ENCODE data around the gene RBM20. TPM values are rescaled to one million over a fixed set of nuclear protein-coding genes. Genes with fewer than 3 reads are reported as not detected.

Gene RBM20
- total and polyA plus RNA-seq, 12 donors = 0.07 to 2.3 (median 0.28) TPM; not detected in 2

DNA sequence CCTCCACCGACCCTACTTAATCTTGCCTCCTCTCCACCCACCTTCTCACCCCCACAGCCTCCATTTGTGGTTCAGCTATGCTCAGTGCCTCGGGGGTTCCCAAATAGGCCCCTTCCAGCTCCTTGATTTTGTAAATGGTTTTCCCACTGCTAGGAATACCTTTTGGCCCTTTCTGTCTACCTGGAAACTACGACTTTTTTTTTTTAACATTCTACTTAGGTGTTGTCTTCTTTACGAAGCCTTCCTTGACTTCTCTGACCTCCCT is 200.4 kb downstream of the RBM20 start:
- Histone ChIP-seq H3K27ac (no peak overlapping the region), H3K9me3 (replicated peaks in 1 of 3) (no peaks in the 10 kb centered on the region), H3K27me3 (no peaks in the 10 kb centered on the region), H3K36me3 (replicated peaks in 1 of 2) (no peaks in the 10 kb centered on the region), H3K4me3 (no peak overlapping the region), H3K4me1 (replicated peaks in 1 of 2) (peaks cover 0 to 10% of the 10 kb centered on the region in 2 donors)
- TF ChIP-seq, protein P1, sequence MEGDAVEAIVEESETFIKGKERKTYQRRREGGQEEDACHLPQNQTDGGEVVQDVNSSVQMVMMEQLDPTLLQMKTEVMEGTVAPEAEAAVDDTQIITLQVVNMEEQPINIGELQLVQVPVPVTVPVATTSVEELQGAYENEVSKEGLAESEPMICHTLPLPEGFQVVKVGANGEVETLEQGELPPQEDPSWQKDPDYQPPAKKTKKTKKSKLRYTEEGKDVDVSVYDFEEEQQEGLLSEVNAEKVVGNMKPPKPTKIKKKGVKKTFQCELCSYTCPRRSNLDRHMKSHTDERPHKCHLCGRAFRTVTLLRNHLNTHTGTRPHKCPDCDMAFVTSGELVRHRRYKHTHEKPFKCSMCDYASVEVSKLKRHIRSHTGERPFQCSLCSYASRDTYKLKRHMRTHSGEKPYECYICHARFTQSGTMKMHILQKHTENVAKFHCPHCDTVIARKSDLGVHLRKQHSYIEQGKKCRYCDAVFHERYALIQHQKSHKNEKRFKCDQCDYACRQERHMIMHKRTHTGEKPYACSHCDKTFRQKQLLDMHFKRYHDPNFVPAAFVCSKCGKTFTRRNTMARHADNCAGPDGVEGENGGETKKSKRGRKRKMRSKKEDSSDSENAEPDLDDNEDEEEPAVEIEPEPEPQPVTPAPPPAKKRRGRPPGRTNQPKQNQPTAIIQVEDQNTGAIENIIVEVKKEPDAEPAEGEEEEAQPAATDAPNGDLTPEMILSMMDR (IDR thresholded peaks at IDR 0.05) = no peak
- TF ChIP-seq POLR2A (IDR thresholded peaks at IDR 0.05) = no peak
- no peak for DNase-seq
- intact Hi-C loops (cut with DNase I) = no loop called here
- WGBS, 4 donors = 92 to 98% (median 94%) methylated on average over 4 of the region's 4 CpGs

DNA sequence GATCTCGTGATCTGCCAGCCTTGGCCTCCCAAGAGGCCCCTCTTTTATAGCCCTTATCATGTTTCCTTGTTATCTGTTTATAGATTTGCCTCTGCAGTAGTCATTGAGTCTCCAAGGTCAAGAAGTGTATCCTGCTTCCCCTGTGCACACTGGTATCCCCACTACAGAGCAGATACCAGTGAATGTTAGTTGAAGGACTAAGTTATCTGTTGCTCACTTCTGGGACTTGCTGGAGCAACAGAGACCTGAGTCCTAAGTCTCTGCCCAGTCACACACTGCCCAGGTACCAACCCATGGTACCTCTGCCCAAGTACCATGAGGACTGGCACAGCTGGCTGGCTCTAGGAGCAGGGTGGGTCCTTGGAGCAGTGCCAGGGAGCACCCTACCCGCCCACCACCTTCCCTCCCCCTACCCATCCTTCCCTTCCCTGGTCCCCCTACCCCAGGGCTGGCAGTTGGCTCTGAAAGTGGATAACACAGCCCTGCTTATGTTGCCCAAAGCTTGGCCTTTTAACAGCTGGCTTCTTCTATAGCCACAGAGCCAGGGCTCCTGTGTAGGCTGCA is 201.1 kb downstream of the RBM20 start:
- intact Hi-C loops (cut with DNase I) = no loop called here
- TF ChIP-seq, protein P1 (IDR thresholded peaks at IDR 0.05) = no peak
- TF ChIP-seq POLR2A (IDR thresholded peaks at IDR 0.05) = no peak
- H3K4me3 ChIP-seq = no peak overlapping the region
- DNase-seq = no peak
- H3K27ac ChIP-seq = no peak overlapping the region
- WGBS, 4 donors = 67 to 88% (median 73%) methylated on average over 1 to 2 of the region's 2 CpGs
- H3K9me3 ChIP-seq (replicated peaks in 1 of 3) = no peaks in the 10 kb centered on the region
- H3K27me3 ChIP-seq = no peaks in the 10 kb centered on the region
- peaks cover 0 to 10% of the 10 kb centered on the region in 2 donors for H3K4me1 ChIP-seq (replicated peaks in 1 of 2)
- H3K36me3 ChIP-seq (replicated peaks in 1 of 2) = no peaks in the 10 kb centered on the region

DNA sequence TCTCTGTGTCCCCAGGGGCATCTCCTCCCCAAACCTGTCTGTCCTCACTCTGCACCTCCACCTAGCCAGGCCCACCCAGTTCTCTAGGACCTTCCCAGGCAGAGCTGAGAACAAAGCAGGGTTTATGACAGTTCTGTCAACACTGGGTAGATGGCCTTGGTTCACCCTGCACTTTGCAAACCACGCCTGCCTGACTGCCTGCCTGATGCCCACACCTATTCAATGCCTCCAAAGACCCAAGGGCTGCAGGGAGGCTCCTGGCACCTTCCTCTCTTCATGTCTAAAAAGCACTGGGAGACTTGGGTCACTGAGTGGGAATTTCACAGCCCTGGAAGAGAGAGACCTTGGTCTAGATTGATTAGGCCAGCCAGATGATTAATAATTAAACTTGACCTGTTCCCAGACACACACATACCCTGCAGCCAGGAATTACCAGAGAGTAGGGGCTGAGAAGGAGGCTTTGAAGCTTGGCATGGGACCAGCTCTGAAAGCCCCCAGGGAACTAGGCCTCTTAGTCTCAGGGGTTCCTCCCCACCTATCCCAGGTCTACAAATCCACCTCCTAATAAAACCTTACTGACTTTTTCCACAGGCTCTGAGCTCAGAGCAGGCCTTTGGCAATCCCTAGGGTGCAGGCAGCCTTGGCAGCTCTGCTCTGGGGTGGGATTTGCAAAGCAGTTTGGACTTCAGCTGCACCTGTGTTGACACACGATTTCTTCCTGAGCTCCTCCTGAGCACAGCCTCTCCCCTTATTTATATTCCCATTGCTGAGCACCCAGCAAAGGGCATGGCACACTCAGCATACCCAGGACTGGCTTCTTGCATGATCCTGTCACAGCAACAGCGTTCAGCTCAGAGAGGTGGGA is 201.9 kb downstream of the RBM20 start:
- no peaks in the 10 kb centered on the region for H3K36me3 ChIP-seq (replicated peaks in 1 of 2)
- H3K9me3 ChIP-seq (replicated peaks in 1 of 3) = no peaks in the 10 kb centered on the region
- H3K4me1 ChIP-seq (replicated peaks in 1 of 2) = peaks cover 0 to 10% of the 10 kb centered on the region in 2 donors
- intact Hi-C loops (cut with DNase I) = no loop called here
- no peak overlapping the region for H3K4me3 ChIP-seq
- no peak for DNase-seq
- TF ChIP-seq, protein P1 (IDR thresholded peaks at IDR 0.05) = no peak
- TF ChIP-seq POLR2A (IDR thresholded peaks at IDR 0.05) = no peak
- H3K27ac ChIP-seq = no peak overlapping the region
- no peaks in the 10 kb centered on the region for H3K27me3 ChIP-seq
- WGBS, 4 donors = 78 to 88% (median 82%) methylated on average over 2 to 3 of the region's 3 CpGs

DNA sequence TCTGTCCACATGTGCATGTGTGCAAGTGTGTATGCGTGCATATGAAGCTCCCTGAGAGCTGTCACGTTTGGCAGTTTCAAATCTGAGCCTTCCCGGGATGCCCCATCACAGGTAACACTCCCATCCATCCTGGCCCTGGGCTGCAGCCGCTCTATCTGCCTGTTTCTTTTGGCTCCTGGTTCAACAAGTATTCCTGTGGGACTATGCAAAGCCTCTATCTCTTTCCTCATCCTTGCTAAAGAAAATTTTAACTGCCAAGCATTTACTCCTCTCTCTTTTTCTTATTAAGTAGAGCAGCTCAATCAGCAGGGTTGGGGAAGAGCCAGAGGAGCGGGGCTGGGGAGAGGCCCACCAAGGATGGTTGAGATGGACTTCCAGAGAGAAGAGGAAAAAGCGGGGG is 203.2 kb downstream of the RBM20 start:
- Histone ChIP-seq H3K9me3 (replicated peaks in 1 of 3) (no peaks in the 10 kb centered on the region), H3K36me3 (replicated peaks in 1 of 2) (no peaks in the 10 kb centered on the region), H3K27me3 (no peaks in the 10 kb centered on the region), H3K4me3 (no peak overlapping the region), H3K4me1 (replicated peaks in 1 of 2) (peaks cover 0 to 10% of the 10 kb centered on the region in 2 donors), H3K27ac (no peak overlapping the region)
- intact Hi-C loops (cut with DNase I) = no loop called here
- TF ChIP-seq, protein P1 (IDR thresholded peaks at IDR 0.05) = no peak
- TF ChIP-seq POLR2A (IDR thresholded peaks at IDR 0.05) = no peak
- WGBS, 4 donors = 72 to 86% (median 81%) methylated on average over 6 of the region's 6 CpGs
- DNase-seq = no peak

All from adrenal gland (tissue), 12 donors.